Measurements from ENCODE around the gene PRPF40B.

- no peak for TF ChIP-seq CTCF (IDR thresholded peaks at IDR 0.05)
- TF ChIP-seq POLR2A (IDR thresholded peaks at IDR 0.05): no peak
Observed at GRCh38 chr12:49582201-49582600, 41.2 kb upstream of the PRPF40B start.
